RCC 7860 (cell line): ENCODE data around the gene SFI1.

Source experiments
- DNase-seq: peaks from one replicate; pipeline ENCODE4 v3.0.0-alpha.2; 2015; ENCODE audit warnings: low spot score
- FAIRE-seq: peaks from 2 replicates; lab custom pipeline; 2012; peaks lifted over from hg19 to GRCh38; lab: Jason Lieb, UNC

The SFI1 gene

DNA sequence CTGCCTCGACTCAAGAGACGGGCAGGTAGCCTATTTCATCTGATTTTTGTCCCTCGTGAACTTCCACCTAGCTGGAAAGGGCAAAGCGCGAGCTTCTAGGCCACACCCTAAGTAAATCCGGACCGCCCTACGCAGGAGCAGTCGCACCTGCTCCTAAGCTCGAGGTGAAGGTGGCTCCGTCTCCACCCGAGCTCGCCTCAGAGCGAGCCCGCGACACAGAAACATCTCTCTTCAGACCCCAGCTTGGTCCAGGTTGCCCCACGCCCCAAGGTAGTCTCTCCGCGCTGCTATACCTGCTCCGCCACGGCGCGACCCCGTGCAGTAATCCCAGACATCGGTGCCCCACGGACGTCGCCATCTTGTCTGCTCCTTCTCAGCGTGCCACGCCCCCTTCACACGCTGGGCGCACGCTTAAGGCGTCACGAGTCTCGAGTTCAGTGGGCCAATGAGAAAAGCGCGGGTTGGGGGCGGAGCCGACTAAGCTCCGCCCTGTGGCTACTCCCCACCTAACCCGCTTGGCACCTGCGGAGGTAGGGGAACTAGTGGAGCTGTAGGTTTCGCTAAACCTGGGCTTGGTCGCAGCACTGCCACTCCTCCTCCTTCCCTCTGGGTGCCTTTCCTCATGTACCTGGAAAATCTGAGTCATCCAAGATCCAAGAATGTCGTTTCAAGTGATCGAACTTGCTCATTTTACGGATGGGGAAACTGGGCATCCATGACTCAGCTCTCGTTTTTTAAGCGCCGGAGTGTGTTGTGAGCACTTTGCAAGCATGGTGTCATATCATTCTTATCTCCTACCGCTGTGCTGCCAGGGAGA is 165.7 kb downstream of the SFI1 start, which contains the start of gene PISD:
Gene PISD (minus strand): TSS at position 365 of the 817 bp plus-strand sequence. CDS start 7 bp downstream, at position 358.
- FAIRE-seq (peak; percentile 84), DNase-seq (peak; percentile 97)

- DNase-seq, result no peak
- no peak for FAIRE-seq
Observed at GRCh38 chr22:31662668-31663037, 166.3 kb downstream of the SFI1 start.
